Testis (tissue), 2 donors: ENCODE measurements around the gene KLHL4.

Experiments used
- POLR2A ChIP-seq: fragments of 450-650 bp; IDR thresholded peaks from one replicate; pipeline ENCODE4 v1.6.1; 2017; ENCODE audit warnings: antibody characterized with exemption, mild to moderate bottlenecking, moderate library complexity
- TF ChIP-seq, protein P1 (sequence below), 3 experiments: fragments of 450-650 bp in 2 of 3; fragments of 200-600 bp in 1 of 3; sonication (generic) in 1 of 3; IDR thresholded peaks; one replicate each; pipeline ENCODE4 v1.5.1; 2016 to 2019; ENCODE audit warnings: antibody characterized with exemption in 3 of 3, mild to moderate bottlenecking in 2 of 3, moderate library complexity in 1 of 3

DNA sequence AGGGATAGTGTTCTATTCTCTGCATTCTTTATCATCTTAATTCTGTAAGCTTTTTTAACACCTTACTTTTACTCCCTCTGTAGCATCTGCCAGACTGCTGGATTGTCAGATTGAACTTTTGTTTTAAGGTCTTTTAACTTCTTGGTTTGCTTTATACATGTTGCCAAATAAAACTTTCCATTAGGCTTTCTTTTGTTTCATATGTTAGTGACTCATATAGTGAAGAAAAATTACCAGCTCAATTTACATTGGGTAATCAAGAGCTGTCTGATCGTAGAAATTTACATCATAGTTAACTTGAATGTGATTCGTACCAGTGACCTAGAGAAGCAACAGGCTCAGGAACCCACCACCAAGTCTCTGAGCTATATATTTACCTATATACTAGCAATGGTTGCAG, 28.5 kb upstream of the KLHL4 start:
- no peak for TF ChIP-seq POLR2A
- TF ChIP-seq, protein P1, sequence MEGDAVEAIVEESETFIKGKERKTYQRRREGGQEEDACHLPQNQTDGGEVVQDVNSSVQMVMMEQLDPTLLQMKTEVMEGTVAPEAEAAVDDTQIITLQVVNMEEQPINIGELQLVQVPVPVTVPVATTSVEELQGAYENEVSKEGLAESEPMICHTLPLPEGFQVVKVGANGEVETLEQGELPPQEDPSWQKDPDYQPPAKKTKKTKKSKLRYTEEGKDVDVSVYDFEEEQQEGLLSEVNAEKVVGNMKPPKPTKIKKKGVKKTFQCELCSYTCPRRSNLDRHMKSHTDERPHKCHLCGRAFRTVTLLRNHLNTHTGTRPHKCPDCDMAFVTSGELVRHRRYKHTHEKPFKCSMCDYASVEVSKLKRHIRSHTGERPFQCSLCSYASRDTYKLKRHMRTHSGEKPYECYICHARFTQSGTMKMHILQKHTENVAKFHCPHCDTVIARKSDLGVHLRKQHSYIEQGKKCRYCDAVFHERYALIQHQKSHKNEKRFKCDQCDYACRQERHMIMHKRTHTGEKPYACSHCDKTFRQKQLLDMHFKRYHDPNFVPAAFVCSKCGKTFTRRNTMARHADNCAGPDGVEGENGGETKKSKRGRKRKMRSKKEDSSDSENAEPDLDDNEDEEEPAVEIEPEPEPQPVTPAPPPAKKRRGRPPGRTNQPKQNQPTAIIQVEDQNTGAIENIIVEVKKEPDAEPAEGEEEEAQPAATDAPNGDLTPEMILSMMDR (IDR thresholded peaks at IDR 0.05) = no peak
